K562 treated with DMSO at 1 percent for 4 hours (cell line): ENCODE measurements around the gene RFXAP. TPM values are rescaled to one million over a fixed set of nuclear protein-coding genes. Genes with fewer than 3 reads are reported as not detected.

Source experiments
- total RNA-seq: library from RNA; unstranded; fragments of 300-600 nt; gene quantifications from 2 replicates; pipeline ENCODE4 v1.2.3, GENCODE V29; 2022; ENCODE audit not compliant: insufficient read depth

RFXAP gene
- total RNA-seq = 3.7 and 4.1 TPM in 2 replicates

GRCh38 chr13:36818804-36819738 is at the start of gene RFXAP:
RFXAP (plus strand) TSS chr13:36819222; CDS start chr13:36819358, 136 bp downstream.

Other genes starting within 250 kb of the RFXAP start
- gene SERTM1, start 145.2 kb upstream of the RFXAP start, total RNA-seq = not detected in 2 replicates
- gene SMAD9, start 101.0 kb downstream of the RFXAP start, total RNA-seq = 0.10 and 0.49 TPM in 2 replicates
- gene ALG5, start 180.1 kb downstream of the RFXAP start, total RNA-seq = 22.6 and 24.8 TPM in 2 replicates
- 55.0 and 66.1 TPM in 2 replicates for gene EXOSC8, start 181.6 kb downstream of the RFXAP start, total RNA-seq
- 15.3 and 22.0 TPM in 2 replicates for gene SUPT20H, start 240.5 kb downstream of the RFXAP start, total RNA-seq